DMS114 treated with DMSO at 0.1 percent for 48 hours (cell line): ENCODE measurements around the gene HTT.

Experiments used
- DNase-seq: peaks from one replicate; lab custom pipeline; 2025; ENCODE audit not compliant: unreplicated experiment; lab: John Stamatoyannopoulos, UW

HTT gene

DNA sequence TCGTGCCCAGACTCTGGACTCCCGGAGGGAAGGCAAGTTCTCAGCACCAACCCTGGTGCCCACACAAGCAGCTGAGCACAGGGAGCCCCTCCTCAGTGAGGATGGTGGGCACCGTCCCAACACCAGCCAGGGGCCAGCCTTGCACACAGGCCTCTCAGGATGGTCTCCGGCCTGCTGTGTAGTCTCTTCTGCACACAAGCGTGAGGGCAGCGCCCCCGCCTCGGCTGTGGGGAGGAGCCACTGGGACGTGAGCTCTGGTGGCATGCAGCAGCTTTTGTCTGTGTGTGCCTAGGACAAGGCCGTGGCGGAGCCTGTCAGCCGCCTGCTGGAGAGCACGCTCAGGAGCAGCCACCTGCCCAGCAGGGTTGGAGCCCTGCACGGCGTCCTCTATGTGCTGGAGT lies 158.4 kb downstream of the HTT start:
- DNase-seq = no peak

DNA sequence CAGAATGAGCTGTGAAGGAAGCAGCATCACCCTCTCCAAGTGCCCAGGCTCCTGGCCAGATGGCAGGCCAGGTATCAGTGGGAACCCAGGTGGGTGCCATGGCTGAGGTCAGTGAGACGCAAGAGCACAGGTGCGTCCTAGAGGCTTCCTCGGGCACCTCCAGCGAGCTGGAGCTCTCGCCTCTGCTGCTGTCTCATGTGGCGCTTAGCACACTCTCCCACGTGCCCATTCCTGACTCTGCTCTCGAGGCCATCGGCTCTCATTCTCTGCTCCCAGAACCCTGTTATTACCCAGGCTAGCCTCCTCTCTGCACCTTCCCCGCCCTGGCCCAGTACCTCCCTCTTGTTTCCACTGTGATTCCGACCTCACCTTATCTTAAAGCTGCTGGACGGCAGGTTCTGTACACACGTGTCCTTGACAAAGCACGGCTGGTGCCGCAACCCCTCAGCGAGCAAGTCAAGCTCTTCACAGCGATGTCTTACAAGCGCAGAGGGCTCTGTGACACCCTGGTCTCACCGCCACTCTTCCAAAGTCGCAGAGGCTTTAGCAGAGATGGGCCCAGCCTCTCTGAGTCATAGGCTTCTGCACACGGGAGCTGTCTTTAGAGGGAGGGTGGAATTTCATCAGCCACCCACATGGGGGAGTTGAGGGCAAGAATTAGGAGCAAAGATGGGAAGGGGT lies 159.1 kb downstream of the HTT start:
- no peak for DNase-seq

DNA sequence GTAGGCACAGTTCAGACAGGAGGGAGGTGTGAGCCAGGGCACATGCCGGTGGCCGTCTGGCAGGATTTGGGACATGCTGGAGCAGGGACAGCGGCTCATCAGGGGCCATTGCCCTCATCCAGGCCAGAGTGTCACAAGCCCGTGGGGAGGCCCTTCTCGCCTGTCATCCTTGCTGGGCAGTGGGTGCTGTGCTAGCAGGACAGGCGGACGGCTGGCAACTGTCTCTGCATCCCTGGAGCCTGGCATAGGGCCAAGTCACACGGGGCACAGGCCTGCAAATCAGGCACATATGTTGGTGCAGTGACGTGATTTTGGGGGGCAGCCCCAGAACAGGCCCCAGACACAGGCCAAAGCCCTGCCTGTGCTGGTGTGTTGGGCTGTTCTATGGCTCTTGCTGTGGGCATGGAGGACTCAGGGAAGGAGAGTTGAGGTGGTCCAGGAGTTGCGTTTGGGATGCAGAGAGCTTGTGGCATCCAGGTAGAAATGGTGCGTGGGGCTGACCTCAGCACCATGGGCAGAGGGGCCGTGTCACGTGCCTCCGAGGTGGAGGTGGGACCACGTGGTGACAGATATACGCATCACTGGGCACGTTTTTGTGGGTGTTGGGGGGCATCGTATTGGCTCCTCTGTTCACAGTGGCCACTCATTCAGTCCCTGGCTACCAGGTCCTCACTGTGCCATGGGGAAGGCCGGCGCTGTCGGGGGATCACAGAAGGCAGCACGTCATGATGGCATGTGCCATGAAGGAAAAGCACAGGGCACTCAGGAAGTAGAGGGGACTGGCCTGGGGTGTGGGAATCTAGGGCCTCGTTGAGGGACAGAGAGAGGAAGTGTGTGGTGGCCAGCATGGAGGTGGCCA lies 159.9 kb downstream of the HTT start:
- no peak for DNase-seq

DNA sequence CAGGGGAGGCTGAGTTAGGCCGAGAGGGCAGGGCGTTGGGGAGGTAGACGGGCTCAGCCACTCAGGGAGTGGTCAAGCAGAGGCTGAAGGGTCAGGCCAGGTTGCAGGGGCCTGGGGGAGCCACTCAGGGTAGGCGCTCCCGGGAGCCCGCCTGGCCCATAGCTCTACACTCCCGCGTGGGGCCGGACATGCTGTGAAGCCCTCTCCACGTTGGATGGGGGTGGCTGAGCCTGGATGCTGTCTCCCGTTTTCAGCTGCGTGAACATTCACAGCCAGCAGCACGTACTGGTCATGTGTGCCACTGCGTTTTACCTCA lies 160.5 kb downstream of the HTT start:
- DNase-seq = no peak

DNA sequence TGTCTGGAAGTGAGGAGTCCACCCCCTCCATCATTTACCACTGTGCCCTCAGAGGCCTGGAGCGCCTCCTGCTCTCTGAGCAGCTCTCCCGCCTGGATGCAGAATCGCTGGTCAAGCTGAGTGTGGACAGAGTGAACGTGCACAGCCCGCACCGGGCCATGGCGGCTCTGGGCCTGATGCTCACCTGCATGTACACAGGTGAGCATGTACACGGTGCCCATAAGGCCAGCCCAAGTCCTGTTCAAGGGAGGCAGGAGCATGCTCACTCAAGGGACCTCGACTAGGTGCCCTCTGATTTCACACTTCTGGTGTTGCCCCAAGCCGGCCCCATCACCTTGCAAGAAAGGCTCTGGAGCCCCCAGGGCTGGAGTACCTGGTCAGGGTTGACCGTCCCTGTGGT lies 161.1 kb downstream of the HTT start:
- DNase-seq = no peak

DNA sequence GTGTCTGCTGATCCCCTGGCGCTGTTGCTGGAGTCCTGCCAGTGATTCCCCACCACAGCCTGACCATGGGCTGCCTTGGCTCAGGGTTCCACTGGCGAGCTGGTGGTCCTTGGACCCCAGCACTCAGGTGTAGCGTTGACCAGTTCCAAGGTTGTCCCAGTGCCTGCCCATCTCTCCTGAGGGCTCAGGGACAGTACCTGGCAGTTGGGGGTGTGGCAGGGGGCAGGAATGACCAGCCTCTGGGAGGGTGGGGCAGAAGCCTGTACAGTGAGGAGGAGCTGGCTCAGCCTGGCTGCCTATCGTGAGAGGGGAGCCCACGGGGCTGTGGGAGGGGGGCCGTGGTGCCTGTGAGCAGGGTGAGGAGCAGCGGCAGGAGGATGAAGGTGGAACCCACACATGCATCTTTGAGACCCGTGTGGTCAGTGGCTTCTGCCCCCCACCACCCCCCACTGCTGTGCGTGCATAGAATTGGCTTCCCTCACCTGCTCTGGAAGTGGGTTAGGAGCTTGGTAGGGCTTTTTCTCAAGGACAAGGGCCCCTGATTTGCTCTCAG lies 161.9 kb downstream of the HTT start:
- no peak for DNase-seq

DNA sequence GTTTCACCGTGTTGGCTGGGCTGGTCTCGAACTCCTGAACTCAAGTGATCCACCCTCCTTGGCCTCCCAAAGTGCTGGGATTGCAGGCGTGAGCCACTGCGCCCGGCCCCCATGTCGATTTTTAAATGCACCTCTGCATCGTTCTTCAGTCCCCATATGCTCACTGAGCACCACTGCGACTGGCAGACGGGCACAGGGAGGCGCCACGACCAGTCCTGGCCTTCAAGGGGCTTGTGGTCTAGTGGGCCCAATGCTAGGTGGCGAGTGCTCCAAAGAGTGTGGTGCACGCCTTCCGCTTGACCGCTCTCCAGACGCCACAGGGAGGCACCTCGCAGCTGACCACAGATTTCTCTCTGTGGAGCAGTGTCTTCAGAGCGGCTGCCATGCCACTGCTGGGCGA lies 162.8 kb downstream of the HTT start:
- no peak for DNase-seq

DNA sequence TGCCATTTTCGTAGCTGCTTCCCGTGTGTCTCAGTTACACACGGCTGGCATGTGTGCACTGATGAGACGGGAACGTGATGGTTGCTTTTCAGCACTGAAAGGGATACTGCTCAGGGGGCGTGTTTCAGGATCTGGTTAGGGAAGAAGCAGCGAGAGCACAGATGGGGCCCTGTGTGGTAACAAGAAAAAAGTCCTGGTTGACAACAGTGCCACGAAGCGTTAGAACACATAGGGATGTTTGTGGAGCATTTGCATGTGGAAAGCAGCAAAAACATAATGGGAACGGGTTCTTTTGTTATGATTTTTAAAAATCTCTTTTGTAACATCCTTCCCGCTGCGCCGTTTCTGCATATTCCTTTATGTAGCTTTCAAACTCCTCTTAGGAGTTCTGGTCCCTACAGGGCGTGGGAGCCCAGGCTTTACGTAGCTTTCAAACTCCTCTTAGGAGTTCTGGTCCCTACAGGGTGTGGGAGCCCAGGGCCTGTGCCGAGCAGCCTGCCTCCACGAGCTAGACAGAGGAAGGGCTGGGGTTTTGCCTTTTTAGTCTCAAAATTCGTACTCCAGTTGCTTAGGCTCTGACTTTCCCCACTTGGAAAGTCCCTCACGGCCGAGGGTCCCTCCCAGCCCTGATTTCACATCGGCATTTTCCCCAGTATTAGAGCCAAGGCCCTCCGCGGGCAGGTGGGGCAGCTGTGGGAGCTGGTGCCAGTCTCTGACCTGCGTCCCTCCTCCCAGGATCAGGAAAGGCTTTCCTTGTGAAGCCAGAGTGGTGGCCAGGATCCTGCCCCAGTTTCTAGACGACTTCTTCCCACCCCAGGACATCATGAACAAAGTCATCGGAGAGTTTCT lies 163.5 kb downstream of the HTT start:
- DNase-seq = no peak

DNA sequence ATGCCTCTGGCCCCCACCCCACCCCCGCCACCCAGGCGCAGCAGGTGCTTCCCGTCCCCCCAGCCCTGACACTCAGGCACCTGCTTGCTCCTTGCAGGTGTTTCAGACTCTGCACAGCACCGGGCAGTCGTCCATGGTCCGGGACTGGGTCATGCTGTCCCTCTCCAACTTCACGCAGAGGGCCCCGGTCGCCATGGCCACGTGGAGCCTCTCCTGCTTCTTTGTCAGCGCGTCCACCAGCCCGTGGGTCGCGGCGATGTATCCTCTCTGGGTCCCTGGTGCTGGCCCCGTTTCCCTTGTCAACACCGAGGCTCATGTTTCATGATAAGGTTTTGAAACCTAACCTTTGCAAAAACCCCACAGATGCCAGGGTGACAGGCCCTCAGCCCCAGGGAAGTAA lies 164.2 kb downstream of the HTT start:
- no peak for DNase-seq

DNA sequence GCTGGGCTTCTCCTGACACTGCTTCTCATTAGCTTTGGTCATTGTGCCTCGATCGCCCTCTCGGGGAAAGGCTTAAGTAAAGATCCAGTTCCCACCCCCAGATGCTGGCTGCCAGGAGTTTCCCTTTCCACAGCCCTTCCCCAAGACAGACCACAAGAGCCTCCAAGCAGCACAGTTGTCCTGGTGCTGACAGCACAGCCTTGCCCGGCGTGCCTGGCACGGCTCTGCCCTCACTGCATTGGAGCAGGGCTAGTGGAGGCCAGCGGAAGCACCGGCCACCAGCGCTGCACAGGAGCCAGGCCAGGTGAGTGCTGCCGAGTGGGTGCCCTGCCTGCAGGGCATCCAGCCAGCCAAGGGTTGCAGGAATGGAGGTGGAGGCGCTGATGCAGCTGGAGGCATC lies 164.8 kb downstream of the HTT start:
- no peak for DNase-seq

DNA sequence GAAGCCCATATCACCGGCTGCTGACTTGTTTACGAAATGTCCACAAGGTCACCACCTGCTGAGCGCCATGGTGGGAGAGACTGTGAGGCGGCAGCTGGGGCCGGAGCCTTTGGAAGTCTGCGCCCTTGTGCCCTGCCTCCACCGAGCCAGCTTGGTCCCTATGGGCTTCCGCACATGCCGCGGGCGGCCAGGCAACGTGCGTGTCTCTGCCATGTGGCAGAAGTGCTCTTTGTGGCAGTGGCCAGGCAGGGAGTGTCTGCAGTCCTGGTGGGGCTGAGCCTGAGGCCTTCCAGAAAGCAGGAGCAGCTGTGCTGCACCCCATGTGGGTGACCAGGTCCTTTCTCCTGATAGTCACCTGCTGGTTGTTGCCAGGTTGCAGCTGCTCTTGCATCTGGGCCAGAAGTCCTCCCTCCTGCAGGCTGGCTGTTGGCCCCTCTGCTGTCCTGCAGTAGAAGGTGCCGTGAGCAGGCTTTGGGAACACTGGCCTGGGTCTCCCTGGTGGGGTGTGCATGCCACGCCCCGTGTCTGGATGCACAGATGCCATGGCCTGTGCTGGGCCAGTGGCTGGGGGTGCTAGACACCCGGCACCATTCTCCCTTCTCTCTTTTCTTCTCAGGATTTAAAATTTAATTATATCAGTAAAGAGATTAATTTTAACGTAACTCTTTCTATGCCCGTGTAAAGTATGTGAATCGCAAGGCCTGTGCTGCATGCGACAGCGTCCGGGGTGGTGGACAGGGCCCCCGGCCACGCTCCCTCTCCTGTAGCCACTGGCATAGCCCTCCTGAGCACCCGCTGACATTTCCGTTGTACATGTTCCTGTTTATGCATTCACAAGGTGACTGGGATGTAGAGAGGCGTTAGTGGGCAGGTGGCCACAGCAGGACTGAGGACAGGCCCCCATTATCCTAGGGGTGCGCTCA lies 165.8 kb downstream of the HTT start:
- DNase-seq = no peak

DNA sequence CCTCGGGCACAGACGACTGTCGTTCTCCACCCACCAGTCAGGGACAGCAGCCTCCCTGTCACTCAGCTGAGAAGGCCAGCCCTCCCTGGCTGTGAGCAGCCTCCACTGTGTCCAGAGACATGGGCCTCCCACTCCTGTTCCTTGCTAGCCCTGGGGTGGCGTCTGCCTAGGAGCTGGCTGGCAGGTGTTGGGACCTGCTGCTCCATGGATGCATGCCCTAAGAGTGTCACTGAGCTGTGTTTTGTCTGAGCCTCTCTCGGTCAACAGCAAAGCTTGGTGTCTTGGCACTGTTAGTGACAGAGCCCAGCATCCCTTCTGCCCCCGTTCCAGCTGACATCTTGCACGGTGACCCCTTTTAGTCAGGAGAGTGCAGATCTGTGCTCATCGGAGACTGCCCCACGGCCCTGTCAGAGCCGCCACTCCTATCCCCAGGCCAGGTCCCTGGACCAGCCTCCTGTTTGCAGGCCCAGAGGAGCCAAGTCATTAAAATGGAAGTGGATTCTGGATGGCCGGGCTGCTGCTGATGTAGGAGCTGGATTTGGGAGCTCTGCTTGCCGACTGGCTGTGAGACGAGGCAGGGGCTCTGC lies 166.5 kb downstream of the HTT start:
- DNase-seq = no peak

DNA sequence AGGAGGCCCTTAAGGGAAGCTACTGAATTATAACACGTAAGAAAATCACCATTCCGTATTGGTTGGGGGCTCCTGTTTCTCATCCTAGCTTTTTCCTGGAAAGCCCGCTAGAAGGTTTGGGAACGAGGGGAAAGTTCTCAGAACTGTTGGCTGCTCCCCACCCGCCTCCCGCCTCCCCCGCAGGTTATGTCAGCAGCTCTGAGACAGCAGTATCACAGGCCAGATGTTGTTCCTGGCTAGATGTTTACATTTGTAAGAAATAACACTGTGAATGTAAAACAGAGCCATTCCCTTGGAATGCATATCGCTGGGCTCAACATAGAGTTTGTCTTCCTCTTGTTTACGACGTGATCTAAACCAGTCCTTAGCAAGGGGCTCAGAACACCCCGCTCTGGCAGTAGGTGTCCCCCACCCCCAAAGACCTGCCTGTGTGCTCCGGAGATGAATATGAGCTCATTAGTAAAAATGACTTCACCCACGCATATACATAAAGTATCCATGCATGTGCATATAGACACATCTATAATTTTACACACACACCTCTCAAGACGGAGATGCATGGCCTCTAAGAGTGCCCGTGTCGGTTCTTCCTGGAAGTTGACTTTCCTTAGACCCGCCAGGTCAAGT lies 167.5 kb downstream of the HTT start:
- no peak for DNase-seq

DNA sequence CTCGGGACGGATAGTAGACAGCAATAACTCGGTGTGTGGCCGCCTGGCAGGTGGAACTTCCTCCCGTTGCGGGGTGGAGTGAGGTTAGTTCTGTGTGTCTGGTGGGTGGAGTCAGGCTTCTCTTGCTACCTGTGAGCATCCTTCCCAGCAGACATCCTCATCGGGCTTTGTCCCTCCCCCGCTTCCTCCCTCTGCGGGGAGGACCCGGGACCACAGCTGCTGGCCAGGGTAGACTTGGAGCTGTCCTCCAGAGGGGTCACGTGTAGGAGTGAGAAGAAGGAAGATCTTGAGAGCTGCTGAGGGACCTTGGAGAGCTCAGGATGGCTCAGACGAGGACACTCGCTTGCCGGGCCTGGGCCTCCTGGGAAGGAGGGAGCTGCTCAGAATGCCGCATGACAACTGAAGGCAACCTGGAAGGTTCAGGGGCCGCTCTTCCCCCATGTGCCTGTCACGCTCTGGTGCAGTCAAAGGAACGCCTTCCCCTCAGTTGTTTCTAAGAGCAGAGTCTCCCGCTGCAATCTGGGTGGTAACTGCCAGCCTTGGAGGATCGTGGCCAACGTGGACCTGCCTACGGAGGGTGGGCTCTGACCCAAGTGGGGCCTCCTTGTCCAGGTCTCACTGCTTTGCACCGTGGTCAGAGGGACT lies 168.8 kb downstream of the HTT start:
- no peak for DNase-seq

DNA sequence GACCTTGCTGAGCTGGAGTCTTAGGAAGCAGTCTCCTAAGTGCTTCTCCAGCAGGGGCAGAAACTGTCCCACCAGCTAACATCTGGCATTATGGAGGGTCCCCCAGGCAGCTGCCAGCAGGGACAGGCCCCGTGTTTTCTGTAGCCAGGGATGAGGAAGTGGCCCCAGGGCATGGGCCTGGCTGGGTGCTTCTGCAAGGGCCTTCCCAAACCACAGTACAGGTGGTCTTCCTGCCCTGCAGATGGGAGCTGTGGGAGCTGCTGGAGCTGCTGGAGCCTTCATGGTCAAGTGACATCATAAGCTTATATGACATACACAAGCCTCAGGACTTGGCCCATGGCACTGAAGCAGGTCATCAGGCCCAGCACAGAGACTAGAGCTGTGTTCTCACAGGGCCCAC lies 169.5 kb downstream of the HTT start:
- no peak for DNase-seq

DNA sequence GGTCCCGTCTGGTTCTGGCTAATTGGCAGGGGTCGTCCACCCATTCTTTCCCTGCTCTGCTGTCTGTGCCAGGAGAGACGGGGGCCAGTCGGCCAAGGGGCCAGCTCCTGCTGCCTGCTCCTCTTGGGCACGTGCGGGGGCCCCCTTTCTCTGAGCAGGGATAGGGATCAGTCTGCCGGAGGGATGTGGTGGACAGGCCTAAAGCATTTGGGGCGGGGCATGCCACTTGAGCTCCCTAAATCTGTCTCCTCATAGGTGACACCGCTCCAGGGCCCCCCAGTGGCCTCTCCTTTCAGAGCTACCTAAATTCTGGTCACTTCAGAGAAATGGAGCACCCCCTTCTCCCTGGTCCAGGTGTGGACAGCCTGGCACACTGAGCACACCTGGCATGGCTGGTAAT lies 170.3 kb downstream of the HTT start:
- no peak for DNase-seq

DNA sequence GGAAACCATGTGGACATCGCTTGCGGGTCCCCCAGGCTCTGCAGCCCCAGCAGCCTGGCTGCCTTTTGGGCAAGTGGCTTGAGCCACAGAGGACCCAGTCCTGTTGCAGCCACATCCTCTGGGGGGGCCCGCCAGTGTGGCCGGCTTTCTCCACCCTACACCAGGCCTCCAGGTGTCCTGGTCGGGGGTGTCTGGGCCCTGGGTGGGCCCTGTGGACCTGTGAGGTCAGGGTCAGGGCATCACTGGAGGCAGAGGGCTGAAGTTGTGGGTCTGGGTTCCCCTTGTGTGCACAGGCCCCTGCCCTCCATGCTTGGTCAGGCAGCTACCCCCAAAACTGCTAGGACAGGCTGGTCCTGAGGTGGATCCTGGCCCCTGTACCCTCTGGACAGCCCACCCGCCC lies 171.2 kb downstream of the HTT start:
- DNase-seq = no peak

DNA sequence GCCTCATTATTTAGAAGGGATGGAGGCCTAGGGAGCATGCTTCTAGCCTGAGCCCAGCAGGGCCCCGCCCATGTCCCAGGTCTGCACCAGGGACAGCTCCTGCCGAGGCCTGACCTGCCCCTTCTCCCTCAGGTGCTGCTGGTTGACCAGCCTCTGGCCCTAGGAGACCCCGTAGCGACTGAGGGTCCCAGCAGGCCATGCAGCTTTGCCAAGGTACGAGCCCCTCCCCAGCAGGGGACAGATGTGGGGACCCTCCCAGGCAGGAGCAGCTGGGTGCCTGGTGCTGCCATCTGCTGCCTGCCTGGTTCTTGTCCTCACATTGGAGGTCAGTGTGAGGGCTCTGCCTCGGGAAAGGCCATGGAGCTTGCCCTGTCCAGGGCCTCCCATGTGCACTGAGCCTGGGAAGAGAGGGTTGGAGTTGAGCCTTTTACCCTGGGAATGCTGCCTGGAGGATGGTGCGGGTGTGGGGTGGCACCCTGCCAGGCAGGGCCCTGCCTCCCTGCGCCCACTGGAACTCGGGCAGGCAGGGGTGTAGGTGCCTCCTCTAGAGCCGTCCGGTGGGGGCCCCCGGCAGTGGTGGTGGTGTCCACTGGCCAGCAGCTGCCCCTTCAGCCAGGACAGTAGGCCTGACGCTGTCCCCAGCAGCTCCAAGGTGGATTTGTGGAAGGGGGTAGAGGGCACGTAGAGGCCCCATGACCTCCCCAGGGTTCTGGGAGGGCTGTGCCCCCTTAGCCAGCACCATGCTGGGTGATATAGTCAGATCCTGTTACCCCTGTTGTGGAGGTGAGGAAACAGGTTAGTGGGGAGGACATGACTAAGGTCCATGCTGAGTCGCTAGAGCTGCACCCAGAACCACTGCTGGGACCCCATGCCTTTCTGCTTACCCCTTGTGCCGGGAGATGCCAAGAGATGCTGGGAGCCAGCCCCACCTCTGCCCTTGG lies 172.2 kb downstream of the HTT start:
- DNase-seq = no peak
